GM10847 (cell line): Measurements from ENCODE around the gene TBL3.

Experiments used
- POLR2A ChIP-seq: IDR thresholded peaks from 2 replicates; pipeline ENCODE4 v1.6.1; 2011; ENCODE audit not compliant: insufficient read length; ENCODE audit errors: extremely low read depth

TBL3 gene

DNA sequence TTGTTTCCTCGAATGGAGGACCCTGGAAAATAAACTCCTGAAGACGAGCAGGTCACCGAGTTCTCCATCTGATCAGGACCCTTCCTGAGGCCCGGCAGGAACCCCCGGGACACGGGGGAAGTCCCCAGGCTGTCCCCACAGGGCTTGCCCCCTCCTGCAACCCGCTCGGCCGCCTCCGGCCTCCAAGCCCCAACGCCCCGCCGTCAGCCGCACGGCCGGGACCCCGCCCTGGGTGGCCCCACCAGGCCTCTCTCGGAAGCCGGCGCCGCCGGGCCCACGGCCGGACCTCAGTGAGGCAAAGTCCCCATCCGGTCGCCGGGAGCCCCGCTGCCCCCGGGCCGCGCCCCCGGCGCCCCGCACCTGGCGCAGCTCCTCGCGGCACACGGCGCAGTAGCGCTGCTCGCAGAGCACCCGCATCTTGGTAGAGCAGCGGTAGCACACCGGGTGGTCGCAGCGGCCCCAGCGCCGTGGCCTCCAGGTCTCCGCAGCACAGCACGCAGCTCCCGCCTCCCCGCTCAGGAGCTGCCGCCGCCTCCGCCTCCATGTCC is 37.4 kb downstream of the TBL3 start:
- no peak for TF ChIP-seq POLR2A

DNA sequence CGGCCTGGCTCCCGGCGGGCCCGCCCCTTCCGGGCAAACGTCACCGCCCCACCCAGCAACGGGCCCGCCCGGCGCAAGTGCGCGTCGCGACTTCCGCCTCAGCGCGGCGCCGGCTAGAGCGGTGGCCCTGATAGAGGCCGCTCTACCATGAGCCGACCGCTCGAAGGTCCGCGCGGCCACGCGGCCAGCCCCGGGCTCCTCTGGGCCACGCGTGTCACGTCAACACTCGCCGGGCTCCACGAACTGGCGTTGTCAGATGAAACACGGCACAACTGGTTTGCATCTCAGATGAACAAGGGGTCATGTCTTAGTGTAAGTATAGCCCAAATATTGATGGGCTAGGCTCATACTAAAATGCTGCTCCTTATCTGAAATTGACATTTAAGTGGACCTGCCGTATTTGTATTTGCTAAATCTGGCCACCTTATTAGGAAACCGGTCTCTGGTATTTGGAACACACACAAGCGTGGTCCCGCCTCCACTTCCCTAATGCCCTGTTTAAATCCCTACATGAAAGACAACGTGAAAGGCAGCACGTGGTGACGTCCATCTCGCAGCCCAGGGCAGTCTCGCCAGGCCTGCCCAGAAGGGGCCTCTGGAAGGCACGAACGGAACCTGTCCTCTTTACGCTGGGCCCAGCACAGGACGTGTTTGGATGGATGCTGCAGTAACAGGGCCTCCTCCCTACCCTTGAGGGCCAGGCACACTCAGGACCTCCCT is 38.1 kb downstream of the TBL3 start, which contains the start of gene ZNF598:
Gene ZNF598, minus strand, starts transcription at position 31 of the 720 bp plus-strand sequence.
- peak; percentile 91 for TF ChIP-seq POLR2A

DNA sequence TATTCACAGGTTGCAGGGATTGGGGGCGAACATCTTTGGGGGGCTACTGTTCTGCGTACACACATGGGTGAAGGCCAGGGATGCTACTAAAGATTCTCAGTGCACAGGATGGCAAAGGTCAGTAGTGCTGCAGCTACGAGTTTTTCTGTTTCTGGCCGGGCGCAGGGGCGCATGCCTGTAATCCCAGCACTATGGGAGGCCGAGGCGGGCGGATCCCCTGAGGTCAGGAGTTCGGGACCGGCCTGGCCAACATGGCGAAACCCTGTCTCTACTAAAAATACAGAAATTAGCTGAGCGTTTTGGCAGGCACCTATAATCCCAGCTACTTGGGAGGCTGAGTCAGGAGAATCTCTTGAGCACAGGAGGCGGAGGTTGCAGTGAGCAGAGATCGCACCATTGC is 41.7 kb downstream of the TBL3 start:
- no peak for TF ChIP-seq POLR2A

DNA sequence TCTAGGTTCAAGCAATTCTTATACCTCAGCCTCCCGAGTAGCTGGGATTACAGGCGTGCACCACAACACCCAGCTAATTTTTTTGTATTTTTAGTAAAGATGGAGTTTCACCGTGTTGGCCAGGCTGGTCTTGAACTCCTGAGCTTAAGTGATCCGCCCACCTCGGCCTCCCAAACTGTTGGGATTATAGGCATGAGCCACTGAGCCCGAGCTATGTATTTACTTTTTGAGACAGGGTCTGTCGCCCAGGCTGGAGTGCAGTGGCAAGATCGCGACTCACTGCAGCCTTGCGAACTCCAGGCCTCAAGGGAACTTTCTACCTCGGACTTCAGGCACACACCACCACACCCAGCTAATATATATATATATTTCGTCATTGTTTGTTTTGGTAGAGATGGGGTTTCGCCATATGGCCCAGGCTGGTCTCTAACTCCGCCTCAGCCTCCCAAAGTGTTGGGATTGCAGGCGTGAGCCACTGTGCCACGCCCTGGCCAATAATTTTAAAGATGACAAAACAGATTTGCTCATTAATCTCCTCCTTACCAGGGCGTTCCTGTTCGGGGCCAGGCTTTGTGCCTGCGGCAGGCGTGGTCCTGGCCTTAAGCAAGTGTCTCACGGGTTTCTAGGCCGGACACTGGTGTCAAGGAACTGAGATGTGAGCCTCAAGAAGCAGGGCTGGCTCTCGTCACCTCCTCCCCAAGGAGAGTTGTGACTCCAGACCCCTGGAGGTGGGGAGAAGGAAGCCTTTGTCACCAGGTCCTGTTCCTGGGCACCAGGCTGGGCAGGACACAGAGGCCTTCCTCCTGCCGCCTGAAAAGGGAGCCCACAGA is 43.5 kb downstream of the TBL3 start:
- TF ChIP-seq POLR2A = no peak

DNA sequence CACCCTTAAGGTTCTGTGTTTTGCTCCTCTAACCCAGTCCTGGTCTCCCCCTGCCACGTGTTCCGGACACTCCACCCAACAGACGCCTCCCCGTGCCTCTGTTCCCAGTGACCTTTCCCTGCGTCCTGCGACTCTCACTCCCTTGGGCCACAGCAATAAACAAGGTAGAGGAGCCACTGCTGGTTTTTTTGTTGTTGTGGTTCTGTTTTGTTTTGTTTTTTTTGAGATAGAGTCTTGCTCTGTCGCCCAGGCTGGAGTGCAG is 44.0 kb downstream of the TBL3 start:
- TF ChIP-seq POLR2A = no peak

DNA sequence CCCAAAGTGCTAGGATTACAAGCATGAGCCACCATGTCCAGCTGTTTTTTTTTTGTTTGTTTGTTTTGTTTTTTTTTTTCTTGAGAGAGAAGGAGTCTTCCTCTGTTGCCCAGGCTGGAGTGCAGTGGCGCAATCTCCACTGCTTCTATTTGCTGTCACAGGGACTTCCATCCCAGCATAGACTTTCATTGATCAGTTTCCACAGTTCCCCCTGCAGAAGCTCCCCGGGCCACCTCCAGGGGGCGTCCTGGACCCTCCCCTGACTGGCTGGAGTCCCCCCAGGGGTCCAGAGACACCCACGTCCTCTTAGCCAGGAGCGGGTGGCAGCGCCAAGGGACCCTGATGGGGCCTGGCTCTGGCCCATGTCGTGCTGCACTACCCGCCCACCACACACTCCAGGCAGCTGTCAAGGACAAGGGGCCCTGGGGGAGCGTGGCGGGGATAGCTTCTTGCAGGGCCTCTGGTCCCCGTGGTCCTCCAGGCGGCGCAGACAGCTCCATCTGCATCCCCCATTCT is 44.6 kb downstream of the TBL3 start:
- no peak for TF ChIP-seq POLR2A

DNA sequence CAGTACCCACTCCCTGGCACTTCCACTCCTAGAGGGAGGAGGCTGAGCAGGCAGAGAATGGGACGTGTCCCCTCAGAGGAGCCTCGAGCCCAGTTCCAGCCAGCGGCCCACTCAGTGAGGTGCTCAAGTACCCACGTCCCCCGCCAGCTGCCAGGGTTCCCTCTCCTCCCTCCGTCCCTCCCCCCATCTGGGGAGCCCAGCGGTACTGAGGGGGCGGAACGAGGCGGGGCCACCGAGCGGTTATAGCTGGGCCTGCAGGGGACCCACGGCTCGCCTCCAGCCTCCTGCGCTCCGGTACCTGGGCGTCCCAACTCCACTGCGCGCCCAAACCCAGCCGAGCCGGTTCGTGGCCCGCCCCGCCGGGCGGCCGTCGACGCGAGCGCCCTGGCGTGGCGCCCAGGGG is 47.7 kb downstream of the TBL3 start, which contains the start of gene NPW:
Gene NPW, plus strand, starts transcription at position 268 of the 403 bp plus-strand sequence.
- TF ChIP-seq POLR2A = no peak

DNA sequence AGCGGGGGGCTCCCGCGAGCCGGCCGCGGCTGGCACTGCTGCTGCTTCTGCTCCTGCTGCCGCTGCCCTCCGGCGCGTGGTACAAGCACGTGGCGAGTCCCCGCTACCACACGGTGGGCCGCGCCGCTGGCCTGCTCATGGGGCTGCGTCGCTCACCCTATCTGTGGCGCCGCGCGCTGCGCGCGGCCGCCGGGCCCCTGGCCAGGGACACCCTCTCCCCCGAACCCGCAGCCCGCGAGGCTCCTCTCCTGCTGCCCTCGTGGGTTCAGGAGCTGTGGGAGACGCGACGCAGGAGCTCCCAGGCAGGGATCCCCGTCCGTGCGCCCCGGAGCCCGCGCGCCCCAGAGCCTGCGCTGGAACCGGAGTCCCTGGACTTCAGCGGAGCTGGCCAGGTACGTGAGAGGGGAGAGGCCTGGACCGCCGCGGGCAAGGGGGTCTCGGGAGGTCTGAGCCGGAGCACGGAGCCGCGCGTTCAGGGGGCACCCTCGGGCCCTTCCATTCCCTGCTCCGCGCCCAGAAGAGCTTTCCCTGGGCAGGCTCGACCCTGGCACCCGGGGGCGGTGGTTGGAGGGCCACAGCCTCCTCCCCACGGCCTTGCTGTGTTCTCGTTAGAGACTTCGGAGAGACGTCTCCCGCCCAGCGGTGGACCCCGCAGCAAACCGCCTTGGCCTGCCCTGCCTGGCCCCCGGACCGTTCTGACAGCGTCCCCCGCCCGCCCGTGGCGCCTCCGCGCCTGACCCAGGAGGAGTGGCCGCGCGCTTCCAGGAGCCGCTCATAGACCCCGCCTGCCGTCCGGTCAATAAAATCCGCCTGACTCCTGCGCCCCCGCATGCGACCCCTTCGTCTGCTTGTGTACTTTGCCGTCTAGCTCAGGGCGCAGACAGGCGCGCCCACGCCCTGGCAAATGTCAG is 48.3 kb downstream of the TBL3 start:
- TF ChIP-seq POLR2A = no peak

DNA sequence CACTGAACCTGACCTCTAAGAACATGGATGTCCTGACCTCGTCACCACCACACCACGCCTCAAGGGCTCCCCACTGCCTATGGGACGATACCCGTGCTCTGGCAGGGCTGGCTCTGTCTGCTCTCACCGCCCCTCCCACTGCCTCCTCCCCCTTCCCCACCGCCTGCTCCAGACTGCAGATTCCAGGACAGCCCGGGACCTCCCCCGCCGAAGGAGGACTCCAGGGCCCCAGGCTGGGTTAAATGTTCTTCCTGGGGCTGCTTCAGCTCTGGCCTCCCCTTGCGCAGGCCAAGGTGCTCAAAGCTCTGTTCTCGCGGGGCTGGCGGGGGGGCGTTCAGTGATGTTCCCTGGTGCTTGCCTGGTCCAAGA is 50.9 kb downstream of the TBL3 start:
- no peak for TF ChIP-seq POLR2A

DNA sequence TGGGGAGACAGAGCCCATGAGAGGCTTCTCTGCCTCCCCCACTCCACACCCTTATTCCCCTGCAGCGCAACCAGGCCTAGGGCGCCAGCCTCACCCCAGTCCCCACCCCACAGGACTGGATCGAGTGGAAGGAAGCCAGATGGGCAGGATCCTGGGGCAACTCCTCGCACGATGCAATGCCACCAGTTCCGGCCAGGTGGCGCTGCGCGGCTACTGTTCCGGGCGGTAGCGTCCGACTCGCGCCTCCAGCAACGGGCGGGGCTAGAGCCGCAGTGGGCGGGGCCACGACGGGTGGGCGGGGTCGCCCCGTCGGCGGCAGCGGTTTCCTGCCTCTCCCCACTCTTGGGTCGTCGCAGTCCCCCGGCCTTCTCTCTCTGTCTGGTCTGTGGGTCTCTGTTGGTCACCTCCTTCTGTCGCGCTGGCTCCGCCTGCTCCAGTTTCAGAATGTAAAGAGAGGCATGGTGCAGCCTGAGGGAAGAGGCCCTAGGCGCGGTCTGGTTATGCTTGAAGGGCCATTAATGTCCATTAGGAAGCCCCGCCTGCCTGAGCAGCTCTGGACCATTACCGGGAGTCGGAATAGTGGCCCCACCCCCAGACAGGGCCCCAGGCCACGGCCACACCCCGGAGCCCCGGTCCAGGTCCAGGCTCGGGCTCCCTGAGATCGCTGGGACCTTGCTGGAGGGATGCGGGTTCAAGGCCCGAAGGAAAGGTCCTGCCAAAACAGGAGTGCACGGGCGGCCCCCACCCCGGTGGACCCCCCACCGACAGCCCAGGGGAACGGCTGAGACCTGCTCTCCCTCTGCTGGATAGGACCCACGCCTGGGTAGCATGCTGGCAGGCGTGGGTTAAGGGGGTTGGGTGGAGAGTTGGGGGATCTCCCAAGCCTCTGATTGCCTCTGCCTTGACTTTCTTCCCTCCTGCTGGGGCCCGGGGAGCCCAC is 51.5 kb downstream of the TBL3 start:
- no peak for TF ChIP-seq POLR2A

DNA sequence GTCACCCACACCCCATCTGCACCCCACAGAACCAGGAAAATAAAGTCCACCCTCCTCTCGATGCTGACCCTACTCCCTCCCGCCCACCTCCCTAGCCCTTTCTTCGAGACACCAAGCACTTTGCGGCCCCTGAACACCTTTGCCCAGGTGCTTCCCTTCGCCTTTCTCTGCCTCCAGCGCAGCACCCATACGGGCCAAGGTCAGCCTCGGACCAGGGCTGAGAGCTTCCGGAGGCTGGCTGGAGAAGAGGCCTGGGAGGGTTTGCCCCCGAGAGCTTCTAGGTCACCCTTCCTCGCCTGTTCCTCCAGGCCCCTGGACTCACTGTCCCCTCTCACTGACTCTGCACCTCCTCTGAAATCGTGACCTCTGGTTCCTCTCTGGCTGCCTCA is 52.2 kb downstream of the TBL3 start:
- TF ChIP-seq POLR2A = no peak

DNA sequence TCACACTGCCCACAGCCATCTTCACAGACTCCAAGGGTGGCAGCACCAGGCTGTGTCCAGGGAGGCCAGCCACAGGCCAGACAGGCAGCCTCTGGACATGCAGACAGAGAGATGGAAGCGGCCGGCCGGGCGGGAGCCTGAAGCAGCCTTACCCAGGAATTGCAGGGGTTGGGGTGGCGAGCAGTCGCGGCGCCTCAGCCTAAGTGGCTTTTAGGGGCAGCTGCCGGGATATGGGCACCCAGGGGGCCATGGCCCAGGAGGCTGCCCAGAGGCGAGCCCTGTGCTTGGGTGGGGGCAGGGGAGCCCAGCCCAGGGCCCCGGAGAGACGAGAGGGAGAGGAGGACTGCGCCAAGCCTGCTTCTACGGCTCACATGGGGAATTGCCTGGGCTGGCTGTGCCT is 53.4 kb downstream of the TBL3 start:
- TF ChIP-seq POLR2A = no peak

DNA sequence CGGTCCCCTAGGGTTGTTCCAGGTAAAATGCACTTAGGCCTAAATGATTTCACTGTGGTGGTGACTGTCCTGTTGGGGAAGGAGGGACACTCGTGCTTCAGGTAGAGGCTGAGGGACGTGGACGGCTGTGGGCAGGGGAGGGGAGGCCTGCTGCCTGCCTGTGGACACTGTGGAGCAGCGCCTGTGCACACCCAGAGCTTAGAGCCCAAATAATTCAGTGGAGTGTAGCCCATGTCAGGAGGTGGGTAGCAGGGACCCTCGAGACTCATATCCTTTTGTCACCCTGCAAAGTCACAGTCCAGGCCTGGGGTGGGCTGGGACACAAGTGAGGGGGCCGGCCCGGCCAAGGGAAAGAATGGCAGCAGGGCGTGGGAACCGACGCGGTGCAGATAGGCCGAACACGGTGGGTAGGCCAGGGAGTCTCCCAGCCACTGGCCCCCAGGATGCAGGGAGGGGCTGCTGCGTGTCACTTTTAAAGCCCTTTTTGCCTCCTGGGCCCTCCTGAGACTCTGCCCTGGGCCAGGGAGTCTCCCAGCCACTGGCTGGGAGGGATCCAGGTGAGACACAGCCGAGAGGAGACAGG is 54.1 kb downstream of the TBL3 start:
- TF ChIP-seq POLR2A = no peak
